Measurements from ENCODE around the gene UBE3C. TPM values are rescaled to one million over a fixed set of nuclear protein-coding genes. Genes with fewer than 3 reads are reported as not detected.

UBE3C gene
- total and polyA plus RNA-seq, 2 of the 13 experiments (the other 11 are each of a cell fraction or from before 2014, with no cell fraction given): 27.0 to 48.2 TPM

DNA sequence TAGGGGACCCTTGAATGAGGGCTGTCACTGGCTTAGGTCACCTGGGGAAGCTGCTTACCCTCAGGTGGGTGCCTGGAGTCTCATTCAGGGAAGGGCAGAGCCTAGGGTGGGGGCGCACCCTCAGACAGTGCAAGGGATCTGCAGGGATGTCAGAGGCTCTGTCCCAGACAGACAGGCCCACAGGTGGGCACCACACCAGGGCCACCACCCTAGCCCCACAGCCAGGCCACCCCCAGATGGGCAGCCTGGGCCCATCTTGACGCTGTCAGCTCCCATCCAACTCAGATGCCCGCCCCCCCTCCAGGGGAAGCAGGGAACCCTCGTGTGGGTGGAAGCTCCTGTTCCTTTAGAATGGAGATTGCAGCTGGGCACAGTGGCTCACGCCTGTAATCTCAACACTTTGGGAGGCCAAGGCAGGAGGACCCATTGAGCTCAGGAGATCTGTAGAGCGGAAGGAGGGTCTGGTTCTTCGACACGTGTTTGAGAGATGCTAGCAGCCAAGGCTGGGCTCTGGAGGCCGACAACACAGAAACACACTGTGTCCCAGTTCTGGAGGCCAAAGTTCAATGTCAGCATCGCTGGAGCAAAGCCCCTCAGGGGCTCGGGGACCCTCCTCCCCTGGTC lies 139.6 kb downstream of the UBE3C start (continued):
- TF ChIP-seq, protein P1, sequence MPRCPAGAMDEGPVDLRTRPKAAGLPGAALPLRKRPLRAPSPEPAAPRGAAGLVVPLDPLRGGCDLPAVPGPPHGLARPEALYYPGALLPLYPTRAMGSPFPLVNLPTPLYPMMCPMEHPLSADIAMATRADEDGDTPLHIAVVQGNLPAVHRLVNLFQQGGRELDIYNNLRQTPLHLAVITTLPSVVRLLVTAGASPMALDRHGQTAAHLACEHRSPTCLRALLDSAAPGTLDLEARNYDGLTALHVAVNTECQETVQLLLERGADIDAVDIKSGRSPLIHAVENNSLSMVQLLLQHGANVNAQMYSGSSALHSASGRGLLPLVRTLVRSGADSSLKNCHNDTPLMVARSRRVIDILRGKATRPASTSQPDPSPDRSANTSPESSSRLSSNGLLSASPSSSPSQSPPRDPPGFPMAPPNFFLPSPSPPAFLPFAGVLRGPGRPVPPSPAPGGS (CRISPR knock-in tag; IDR thresholded peaks at IDR 0.05): 0 out of 2 replicates have a peak, but pooled peaks have one; percentile 19
- TF ChIP-seq, protein P2, sequence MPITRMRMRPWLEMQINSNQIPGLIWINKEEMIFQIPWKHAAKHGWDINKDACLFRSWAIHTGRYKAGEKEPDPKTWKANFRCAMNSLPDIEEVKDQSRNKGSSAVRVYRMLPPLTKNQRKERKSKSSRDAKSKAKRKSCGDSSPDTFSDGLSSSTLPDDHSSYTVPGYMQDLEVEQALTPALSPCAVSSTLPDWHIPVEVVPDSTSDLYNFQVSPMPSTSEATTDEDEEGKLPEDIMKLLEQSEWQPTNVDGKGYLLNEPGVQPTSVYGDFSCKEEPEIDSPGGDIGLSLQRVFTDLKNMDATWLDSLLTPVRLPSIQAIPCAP (CRISPR knock-in tag; IDR thresholded peaks at IDR 0.05; ENCODE audit: low read depth): no peak
- TF ChIP-seq ZFX (CRISPR knock-in tag; IDR thresholded peaks at IDR 0.05; ENCODE audit: low read depth) (0 out of 2 replicates have a peak, but pooled peaks have one; percentile 11), ZFP36L2 (CRISPR knock-in tag; IDR thresholded peaks at IDR 0.05) (no peak), ZSCAN20 (CRISPR knock-in tag; IDR thresholded peaks at IDR 0.05; ENCODE audit: borderline replicate concordance) (no peak), ZNF747 (CRISPR knock-in tag; IDR thresholded peaks at IDR 0.05; ENCODE audit: borderline replicate concordance) (no peak), KDM2A (CRISPR knock-in tag; IDR thresholded peaks at IDR 0.05; ENCODE audit: borderline replicate concordance, low read depth) (0 out of 2 replicates have a peak, but pooled peaks have one; percentile 21), NR1H2 (CRISPR knock-in tag; IDR thresholded peaks at IDR 0.05; ENCODE audit: borderline replicate concordance, low read depth) (no peak), ZNF326 (CRISPR knock-in tag; IDR thresholded peaks at IDR 0.05; ENCODE audit: borderline replicate concordance) (no peak), TOPORS (CRISPR knock-in tag; IDR thresholded peaks at IDR 0.05) (no peak), KDM5B (CRISPR knock-in tag; IDR thresholded peaks at IDR 0.05; ENCODE audit: borderline replicate concordance) (0 out of 2 replicates have a peak, but pooled peaks have one; percentile 6)
- TF ChIP-seq, protein P3, sequence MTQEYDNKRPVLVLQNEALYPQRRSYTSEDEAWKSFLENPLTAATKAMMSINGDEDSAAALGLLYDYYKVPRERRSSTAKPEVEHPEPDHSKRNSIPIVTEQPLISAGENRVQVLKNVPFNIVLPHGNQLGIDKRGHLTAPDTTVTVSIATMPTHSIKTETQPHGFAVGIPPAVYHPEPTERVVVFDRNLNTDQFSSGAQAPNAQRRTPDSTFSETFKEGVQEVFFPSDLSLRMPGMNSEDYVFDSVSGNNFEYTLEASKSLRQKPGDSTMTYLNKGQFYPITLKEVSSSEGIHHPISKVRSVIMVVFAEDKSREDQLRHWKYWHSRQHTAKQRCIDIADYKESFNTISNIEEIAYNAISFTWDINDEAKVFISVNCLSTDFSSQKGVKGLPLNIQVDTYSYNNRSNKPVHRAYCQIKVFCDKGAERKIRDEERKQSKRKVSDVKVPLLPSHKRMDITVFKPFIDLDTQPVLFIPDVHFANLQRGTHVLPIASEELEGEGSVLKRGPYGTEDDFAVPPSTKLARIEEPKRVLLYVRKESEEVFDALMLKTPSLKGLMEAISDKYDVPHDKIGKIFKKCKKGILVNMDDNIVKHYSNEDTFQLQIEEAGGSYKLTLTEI (CRISPR knock-in tag; conservative IDR thresholded peaks at IDR 0.05): no peak
- TF ChIP-seq, protein P4, sequence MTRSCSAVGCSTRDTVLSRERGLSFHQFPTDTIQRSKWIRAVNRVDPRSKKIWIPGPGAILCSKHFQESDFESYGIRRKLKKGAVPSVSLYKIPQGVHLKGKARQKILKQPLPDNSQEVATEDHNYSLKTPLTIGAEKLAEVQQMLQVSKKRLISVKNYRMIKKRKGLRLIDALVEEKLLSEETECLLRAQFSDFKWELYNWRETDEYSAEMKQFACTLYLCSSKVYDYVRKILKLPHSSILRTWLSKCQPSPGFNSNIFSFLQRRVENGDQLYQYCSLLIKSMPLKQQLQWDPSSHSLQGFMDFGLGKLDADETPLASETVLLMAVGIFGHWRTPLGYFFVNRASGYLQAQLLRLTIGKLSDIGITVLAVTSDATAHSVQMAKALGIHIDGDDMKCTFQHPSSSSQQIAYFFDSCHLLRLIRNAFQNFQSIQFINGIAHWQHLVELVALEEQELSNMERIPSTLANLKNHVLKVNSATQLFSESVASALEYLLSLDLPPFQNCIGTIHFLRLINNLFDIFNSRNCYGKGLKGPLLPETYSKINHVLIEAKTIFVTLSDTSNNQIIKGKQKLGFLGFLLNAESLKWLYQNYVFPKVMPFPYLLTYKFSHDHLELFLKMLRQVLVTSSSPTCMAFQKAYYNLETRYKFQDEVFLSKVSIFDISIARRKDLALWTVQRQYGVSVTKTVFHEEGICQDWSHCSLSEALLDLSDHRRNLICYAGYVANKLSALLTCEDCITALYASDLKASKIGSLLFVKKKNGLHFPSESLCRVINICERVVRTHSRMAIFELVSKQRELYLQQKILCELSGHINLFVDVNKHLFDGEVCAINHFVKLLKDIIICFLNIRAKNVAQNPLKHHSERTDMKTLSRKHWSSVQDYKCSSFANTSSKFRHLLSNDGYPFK (CRISPR knock-in tag; IDR thresholded peaks at IDR 0.05; ENCODE audit: borderline replicate concordance): peak; percentile 21; the same call in 1 of the 2 replicates
- TF ChIP-seq, protein P5, sequence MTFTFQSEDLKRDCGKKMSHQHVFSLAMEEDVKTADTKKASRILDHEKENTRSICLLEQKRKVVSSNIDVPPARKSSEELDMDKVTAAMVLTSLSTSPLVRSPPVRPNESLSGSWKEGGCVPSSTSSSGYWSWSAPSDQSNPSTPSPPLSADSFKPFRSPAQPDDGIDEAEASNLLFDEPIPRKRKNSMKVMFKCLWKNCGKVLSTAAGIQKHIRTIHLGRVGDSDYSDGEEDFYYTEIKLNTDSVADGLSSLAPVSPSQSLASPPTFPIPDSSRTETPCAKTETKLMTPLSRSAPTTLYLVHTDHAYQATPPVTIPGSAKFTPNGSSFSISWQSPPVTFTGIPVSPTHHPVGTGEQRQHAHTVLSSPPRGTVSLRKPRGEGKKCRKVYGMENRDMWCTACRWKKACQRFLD (CRISPR knock-in tag; IDR thresholded peaks at IDR 0.05; ENCODE audit: borderline replicate concordance): 0 out of 2 replicates have a peak, but pooled peaks have one; percentile 20
- TF ChIP-seq, protein P6, sequence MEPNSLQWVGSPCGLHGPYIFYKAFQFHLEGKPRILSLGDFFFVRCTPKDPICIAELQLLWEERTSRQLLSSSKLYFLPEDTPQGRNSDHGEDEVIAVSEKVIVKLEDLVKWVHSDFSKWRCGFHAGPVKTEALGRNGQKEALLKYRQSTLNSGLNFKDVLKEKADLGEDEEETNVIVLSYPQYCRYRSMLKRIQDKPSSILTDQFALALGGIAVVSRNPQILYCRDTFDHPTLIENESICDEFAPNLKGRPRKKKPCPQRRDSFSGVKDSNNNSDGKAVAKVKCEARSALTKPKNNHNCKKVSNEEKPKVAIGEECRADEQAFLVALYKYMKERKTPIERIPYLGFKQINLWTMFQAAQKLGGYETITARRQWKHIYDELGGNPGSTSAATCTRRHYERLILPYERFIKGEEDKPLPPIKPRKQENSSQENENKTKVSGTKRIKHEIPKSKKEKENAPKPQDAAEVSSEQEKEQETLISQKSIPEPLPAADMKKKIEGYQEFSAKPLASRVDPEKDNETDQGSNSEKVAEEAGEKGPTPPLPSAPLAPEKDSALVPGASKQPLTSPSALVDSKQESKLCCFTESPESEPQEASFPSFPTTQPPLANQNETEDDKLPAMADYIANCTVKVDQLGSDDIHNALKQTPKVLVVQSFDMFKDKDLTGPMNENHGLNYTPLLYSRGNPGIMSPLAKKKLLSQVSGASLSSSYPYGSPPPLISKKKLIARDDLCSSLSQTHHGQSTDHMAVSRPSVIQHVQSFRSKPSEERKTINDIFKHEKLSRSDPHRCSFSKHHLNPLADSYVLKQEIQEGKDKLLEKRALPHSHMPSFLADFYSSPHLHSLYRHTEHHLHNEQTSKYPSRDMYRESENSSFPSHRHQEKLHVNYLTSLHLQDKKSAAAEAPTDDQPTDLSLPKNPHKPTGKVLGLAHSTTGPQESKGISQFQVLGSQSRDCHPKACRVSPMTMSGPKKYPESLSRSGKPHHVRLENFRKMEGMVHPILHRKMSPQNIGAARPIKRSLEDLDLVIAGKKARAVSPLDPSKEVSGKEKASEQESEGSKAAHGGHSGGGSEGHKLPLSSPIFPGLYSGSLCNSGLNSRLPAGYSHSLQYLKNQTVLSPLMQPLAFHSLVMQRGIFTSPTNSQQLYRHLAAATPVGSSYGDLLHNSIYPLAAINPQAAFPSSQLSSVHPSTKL (CRISPR knock-in tag; IDR thresholded peaks at IDR 0.05): no peak

Data from HepG2 (cell line).